A549 (cell line): ENCODE results near the gene PCYT2.

Experiments used
- CEBPB ChIP-seq, 2 experiments: fragments of >200 bp in 1 of 2; sonication (Bioruptor Twin) in 1 of 2; formaldehyde crosslinking in 1 of 2; IDR thresholded peaks; 2 replicates each; pipeline ENCODE4 v1.6.1; 2012 to 2016
- CTCF ChIP-seq: fragments of >200 bp; sonication (Bioruptor Twin); formaldehyde crosslinking; IDR thresholded peaks from 3 replicates; pipeline ENCODE4 v1.5.1; 2016
- EP300 ChIP-seq, 2 experiments: fragments of >200 bp; sonication (Bioruptor Twin); formaldehyde crosslinking; IDR thresholded peaks; 2 replicates in 1 of 2; 3 replicates in 1 of 2; pipeline ENCODE4 v1.6.1; 2016 to 2017
- FOSB ChIP-seq: fragments of 250-450 bp; sonication (Bioruptor Pico); IDR thresholded peaks from 2 replicates; pipeline ENCODE4 v1.5.0; 2020; ENCODE audit warnings: mild to moderate bottlenecking, moderate library complexity
- HDAC2 ChIP-seq: fragments of 200-600 bp; sonication (generic); IDR thresholded peaks from 2 replicates; pipeline ENCODE4 v1.6.1; 2016
- POLR2A ChIP-seq: IDR thresholded peaks from 2 replicates; pipeline ENCODE4 v1.6.1; 2012; ENCODE audit warnings: mild to moderate bottlenecking, low read length
- REST ChIP-seq: fragments of 200-600 bp; sonication (generic); IDR thresholded peaks from 2 replicates; pipeline ENCODE4 v1.6.1; 2016; ENCODE audit warnings: antibody characterized with exemption, mild to moderate bottlenecking, moderate library complexity
- TF ChIP-seq, protein P1 (sequence below): IDR thresholded peaks from 2 replicates; pipeline ENCODE4 v1.6.1; 2012

DNA sequence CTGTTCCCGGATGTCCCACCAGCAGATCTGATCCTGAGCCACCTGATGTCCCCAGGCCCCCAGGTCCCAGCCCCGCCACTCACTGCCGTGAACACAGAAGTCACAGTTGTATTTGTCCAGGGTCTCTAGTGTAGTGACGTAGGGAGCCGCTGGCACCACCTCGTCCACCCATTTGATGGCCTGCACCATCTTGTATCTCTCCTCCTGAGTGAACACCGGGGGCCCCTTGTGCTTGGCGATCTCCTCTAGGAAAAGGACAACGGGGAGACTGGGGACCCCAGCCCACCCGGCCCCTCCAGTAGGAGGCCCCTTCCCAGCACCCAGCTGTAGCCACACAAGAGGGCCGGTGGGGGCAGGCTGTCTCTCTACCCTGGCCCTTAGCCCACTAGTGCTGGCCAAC lies 2.4 kb downstream of the PCYT2 start:
- no peak for TF ChIP-seq CTCF
- TF ChIP-seq FOSB (CRISPR knock-in tag): no peak
- no peak for TF ChIP-seq POLR2A
- no peak for TF ChIP-seq CEBPB (IDR thresholded peaks at IDR 0.05)
- TF ChIP-seq EP300 (IDR thresholded peaks at IDR 0.05): no peak
- TF ChIP-seq REST: no peak
- no peak for TF ChIP-seq HDAC2
- TF ChIP-seq, protein P1, sequence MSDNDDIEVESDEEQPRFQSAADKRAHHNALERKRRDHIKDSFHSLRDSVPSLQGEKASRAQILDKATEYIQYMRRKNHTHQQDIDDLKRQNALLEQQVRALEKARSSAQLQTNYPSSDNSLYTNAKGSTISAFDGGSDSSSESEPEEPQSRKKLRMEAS: no peak
